T-helper 2 cell (primary cell): Measurements from ENCODE around the gene SEM1.
A peak's percentile ranks its signal among the peaks of the same experiment; 100 is the strongest.
"Not testable (repeated sequence)": the region's sequence is repeated elsewhere in the genome, so short reads cannot be mapped to it uniquely, and the experiment has no call there.

ENCODE experiments used
- DNase-seq, 5 experiments: peaks; one replicate each; pipeline versions ENCODE4 v3.0.0 to v3.0.0-alpha.2; 2012 to 2022
- total RNA-seq, 2 donors: gene quantifications; one replicate each; lab custom pipeline; 2026; lab: John Stamatoyannopoulos, UW

The SEM1 gene
- 16.2 to 21.3 reads per million in 2 donors for total RNA-seq

DNA sequence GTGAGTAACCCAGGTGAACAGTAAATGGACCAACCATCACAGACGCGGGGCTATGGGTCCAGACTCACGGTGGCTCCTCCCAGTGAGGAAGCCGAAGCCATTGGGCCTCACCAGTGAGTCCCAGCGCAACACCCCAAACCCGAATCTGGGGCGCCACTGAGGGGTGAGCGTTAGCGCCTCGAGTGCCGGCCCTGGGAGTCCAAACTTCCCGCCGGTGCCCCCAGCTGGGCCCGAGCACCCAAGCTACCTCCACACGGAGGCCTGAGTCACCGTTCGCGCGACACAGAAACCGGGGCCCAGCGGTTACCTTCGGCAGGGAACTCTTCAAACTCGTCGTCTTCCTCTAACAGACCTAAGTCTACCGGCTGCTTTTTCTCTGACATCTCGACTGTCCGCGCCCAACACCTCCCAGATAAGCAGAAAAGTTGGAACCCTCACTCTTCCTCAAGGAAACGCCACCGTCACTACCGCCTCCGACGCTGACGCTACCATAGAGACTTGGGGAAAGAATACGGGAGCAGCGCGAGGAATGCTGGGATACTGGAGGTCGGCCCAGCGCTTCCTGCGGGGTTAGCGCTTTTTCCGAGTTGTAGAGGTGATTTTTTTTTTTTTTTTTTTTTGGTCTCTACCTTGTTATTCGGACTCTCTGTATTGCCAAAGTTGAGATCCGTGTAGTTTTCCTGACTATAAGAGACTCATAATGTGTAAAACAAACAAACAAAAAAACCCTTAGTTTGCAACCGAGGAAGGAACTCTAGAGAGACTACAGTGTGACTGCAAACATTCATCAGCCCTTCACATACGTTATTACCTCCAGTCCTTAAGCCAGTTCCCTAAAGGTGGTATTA, at the start of gene SEM1:
Gene SEM1, minus strand, starts transcription at position 466 of the 848 bp plus-strand sequence. Its CDS starts 83 bp downstream, at position 383.
- DNase-seq = peak; percentile 16 to 78 (median 41)

DNA sequence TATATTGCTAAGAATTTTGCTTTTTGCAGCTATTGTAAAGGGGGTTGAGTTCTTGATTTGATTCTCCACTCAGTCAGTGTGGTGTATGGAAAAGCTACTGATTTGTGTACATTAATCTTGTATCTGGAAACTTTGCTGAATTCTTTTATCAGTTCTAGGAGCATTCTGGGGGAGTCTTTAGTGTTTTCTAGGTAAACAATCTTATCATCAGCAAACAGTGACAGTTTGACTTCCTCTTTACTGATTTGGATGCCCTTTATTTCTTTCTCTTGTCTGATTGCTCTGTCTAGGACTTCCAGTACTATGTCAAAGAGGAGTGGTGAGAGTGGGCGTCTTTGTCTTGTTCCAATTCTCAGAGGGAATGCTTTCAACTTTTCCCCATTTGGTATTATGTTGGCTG, 48.2 kb upstream of the SEM1 start:
- not testable (repeated sequence) for DNase-seq

DNA sequence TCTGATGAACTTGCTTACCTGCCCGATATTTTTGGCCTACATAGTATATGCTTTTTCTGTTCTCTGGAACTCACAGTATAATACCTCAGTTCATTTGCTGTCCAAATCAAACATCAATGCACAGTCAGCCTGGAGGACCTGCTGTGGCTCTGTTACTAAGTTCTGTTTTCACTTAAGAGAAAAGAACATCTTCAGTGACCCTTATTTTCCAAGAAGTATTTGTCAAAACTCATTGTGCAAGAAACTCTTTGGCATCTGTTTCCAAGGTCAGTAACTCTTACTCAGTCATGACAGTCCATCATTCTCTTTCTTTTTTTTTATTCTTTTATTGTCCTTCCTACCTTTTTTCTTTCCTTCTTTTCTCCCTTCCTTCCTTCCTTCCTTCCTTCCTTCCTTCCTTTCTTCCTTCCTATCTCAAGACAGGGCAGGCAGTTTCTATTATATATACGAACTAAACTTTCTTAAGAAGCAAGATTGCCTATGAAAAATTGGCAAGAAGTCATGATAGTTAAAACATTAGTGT, 37.8 kb upstream of the SEM1 start:
- DNase-seq = no peak

DNA sequence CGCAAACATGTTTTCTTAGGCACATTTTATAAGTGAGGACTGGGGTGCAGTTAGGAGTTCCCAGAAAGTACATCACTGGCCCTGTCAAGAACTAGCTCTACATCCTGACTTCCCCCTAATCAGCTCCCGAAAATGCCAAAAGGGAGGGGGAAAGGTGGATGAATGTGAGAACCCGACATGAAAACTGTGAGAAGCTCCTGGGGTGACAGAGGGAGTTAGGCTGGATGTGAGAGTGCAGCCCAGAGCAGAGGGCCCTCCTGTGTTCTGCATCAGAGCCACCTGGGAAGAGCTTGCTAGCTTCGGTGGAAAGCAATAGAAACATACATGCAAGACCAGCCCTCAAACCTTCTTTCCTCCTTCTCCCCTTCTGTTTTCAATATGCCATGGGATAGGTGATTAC, 30.5 kb upstream of the SEM1 start:
- DNase-seq = no peak

DNA sequence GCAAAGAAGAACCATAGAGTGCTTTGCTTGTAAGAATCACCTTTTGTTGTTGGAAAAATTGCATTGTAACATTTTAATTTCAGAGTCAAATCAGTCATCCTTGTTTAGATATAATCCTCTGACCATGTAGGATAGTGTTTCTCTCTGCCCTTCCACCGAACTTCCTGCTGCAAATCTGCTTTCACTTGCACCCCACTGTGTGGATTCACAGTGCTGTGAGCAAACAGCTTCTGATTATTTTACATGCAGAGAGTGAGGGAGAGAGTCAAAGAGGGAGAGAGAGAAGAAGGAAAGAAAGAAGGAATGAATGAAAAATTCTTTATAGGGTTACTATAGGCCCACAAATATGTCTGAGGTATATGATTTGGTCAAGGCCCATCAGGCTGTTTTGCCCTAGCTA, 30.0 kb upstream of the SEM1 start:
- DNase-seq = no peak

DNA sequence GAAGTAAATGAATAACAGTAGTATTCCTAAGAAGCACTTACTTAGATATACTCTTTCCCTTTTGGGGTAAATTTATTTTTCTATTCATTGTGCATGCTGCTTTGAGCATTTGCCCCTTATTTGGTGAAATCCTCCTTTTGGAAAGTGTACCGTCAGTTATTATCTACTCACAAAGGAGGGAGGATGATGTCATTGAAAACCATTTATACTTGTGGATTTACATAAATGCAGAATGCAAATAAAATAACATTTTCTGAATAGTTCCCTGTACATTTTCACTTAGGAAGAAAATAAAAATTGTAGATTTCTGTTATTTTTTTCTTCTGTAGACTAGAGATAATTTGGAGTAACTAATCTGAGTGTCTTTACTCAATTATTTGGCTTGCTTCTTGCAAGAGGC, 29.5 kb upstream of the SEM1 start:
- DNase-seq = no peak

DNA sequence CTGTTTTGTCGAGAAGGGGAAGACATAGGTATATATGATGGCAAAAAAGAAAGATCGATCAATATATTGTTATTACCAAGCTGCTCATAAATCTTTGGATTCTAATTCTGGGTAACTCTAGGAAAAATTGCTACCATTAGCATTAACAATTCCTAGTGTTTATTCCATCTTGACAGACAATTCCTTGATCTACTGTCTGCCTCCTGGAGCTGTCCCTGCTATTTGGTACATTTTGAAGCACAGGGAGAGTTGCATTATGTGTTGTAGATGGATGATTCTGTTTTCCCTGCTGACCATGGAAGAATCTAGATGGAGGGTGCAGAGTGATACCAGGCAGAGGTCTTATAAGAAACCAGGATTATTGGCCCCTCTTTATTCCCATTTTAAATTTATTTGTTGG, 29.1 kb upstream of the SEM1 start:
- DNase-seq = no peak

DNA sequence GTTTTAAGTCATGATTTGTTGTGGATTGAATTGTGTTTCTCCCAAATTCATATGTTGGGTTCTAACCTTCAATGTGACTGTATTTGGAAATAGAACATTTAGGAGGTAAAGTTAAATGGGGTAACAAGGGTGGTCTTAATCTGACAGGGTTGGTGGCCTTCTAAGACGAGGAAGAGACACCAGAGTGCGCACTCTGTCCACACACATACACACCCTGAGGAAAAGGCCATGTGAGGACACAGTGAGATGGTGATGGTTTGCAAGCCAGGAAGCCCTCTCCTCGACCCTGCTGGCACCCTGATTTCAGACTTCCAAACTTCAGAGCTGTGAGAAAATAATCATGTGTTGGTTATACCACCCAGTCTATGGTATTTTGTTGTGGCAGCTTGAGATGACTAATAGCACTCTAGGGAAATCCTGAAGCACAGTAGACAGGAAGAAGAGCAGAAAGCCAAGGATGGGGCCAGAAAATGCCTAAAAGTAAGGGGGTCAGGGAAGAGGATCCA, 28.0 kb upstream of the SEM1 start:
- DNase-seq = no peak

DNA sequence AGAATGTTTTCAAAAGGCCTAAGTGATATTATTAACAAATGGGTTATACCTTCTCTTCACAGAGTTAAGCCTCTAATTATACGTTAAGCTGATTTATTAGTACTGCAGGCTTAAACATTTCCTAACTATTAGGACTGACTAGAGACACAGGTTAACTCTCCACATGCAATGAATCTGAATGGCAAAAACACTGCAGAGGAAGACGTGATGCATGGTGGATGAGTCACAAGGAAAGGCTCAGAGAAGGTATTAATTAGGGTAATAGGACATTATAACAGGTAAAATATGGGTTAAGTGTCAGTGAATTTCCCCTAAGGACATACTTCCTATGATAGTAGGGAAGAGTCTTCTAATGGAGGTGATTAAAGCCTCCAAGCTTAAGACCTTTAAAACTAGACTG, 24.7 kb upstream of the SEM1 start:
- DNase-seq = no peak

DNA sequence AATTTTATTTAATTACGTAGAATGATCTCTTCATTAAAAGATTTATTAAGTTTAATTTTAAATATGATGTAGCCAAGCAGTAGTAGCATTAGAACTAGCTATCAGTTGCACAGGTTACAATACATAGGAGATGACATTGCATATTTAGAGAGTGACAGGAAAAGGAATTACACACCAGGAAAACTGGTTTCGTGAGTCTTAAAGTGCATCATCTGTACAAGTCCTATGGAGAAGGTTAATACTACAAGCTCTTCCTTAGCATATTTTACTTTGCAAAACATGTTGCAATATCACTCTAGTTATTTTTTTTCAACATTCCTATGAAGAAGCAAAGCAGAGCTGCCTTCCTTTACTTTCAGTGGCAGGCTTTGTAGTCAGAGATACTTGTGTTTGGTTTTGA, 20.2 kb upstream of the SEM1 start:
- DNase-seq = no peak

DNA sequence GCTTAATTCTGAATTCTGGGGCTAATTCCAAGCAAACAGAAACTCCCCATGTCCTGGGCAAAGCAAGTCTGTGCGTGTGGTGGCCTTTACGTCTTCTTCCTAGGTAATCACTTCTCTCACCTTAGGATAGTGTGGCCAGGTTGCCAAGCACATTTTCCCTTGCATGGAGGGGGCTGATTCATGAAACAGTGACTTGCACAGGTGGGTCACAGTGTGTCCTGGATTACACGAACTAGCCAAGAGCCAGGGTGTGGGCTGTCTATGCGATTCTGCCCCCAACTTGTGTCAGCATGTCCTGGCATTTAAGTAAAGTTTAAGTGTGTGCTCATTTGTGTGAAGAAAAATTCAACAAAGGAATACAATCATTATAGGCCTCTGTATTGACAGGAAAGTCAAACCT, 18.5 kb upstream of the SEM1 start:
- no peak for DNase-seq

DNA sequence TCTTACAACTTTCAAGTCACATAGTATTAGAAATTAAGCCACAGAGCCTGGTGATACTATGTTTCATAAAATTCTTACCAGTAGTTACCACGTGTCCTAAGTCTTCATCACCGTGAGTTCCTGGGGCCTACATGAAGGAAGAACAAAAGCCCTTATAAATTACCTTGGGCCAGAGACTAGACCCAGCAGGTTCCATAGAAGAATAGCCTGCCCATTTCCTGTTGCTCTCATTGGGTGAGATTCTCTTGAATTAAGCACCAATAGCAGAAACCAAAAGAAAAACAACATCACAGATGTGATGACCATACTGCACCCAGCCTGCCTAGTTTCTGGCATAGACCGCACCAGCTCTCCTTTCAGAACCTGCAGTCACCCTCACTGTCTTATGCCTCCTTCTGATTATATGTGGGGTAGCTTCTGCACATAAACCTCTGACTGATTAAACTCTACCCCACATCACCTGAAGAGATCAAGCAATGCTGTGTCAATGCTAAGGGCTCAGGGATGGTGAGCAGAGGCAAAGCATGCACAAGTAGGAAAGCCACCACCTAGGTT, 18.0 kb upstream of the SEM1 start:
- DNase-seq = no peak

DNA sequence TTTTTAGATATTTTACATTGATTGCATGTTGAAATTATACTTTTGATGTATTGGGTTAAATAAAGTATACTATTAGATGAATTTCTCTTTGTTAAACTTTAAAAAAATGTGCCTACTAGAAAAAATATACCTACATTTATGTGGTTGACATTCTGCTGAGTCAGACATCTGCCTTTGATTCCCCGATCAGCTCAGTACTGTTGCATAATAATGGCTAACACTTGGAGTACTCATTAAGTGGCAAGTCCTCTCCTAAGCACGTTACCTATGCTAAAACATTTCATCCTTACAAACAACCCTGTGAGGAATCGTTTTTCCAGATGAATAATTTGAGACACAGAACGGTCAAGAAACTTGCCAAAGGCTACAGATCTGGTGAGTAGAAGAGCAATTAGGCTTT, 14.0 kb upstream of the SEM1 start:
- no peak for DNase-seq

DNA sequence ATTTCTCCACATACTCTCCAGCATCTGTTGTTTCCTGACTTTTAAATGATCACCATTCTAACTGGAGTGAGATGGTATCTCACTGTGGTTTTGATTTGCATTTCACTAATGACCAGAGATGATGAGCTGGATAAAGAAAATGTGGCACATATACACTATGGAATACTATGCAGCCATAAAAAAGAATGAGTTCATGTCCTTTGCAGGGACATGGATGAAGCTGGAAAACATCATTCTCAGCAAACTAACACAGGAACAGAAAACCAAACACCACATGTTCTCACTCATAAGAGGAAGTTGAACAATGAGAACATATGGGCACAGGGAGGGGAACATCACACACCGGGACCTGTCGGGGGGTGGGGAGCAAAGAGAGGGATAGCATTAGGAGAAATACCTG, 13.3 kb upstream of the SEM1 start:
- DNase-seq = not testable (repeated sequence)

DNA sequence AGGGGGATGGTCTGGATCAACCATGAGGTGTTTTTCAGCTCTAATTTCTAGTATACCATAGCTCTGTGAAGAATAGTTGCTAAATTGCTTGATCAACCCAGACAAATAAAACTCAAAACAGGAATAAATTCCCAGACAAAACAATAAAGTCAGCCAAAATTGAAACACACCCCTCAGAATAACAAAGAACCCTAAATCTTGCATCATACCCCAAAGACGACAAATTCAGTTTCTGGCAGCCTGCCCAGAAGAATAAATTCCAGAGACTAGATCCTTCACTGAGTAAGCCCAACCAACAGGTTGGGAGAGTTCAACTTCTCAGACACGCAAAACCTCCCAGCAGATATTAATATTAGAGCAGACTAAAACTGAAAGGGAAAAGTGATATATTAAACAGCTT, 11.2 kb upstream of the SEM1 start:
- no peak for DNase-seq

DNA sequence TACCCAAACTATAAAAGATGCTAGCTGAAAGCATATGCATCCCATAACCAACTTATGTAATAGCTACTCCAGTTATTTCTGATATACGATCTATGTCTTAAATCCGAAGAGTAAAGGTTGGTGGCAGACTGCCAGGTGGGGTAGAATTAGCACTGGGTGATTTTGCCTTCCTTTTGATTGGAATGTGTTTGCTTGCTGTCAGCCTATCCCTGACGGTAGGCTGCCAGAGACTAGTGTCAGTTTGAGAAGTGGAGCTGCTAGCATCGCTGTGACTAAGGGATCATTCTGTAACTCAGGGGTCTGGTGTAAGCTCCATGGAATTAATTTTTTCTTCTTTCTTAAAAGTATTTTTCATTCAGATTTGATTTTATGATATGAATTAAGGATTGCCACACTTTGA, 9.5 kb upstream of the SEM1 start:
- DNase-seq = no peak

DNA sequence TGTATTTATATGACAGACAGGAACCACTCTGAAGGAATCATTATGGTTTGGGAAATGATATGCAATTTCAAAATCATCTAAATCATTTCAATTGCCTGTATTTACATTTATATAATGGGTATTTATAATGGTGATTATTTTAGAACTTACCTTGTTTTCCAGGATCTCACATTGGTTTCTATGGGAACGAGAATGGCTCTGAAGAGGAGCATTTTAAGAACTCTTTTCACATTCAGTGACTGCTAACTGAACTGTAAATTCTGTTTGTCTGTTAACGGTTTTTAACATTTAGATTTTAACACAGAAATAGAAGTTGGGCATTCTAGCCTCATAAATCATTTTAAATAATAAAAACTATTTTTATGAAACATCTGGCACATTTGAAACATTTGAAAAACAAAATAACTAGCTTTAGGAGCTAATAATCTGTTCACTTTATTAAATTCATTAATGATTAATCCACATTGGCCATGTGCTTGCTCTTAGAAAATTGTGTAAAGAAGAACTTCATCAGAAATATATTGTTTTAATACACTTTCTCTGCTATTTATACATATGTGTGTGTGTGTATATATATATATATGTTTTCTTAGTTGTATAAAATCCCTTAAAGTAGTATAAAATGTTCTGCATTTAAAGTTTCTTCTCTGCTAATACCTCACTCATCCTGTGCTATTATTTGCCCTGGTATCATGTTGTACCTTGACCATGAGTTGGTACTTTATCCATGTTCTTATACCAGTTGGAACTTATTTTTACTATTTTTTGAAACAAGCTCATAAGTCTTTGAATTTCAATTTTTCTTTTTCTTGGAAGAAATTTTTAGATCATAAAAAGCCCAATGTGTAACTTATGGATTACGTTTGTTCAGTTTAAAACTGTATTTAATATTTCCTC, 8.7 kb upstream of the SEM1 start:
- DNase-seq = no peak

DNA sequence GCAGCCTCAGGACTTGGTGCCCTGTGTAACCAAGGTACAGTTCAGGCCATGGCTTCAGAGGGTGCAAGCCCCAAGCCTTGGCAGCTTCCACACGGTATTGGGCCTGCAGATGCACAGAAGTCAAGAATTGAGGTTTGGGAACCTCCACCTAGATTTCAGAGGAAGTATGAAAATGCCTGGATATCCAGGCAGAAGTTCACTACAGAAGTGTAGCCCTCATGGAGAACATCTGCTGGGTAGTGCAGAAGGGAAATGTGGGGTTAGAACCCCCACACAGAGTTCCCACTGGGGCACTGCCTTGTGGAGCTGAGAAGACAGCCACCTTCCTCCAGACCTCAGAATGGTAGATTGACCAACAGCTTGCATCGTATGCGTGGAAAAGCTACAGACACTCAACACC, 3.4 kb upstream of the SEM1 start:
- DNase-seq = no peak

DNA sequence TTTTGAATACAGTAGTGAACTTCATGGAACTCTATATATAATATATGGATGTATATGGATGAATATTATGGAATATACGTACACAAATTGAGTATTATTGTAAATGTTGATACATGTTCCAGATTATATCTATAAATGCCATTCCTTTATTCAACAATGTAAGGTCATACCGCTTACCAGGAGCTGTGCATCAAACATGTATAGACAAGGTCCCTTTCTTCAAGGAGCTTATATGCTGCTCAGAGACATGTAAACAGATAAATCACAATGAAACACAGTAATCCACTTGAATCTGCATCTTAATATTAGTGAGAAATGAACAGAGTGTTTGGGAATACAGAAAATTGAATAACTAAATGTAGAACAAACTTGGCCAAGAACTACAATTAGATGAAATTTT, 898 bp upstream of the SEM1 start:
- DNase-seq = no peak

DNA sequence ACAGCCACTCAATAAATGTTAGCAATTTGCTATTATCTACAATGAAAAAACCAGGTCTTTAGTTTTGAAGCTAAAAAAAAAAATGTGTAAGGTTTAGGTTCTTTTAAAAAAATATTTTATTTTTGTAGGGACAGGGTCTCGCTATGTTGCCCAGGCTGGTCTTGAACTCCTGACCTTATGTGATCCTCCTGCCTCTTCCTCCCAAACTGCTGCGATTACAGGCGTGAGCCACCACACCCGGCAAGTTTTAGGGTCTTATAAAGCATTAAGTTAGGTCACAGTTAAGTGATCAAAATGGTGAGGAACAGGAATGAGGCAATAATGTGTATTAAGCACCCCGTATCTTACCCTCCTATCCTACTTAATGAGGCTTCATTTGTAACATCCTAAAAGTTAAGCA, 774 bp downstream of the SEM1 start:
- no peak for DNase-seq

DNA sequence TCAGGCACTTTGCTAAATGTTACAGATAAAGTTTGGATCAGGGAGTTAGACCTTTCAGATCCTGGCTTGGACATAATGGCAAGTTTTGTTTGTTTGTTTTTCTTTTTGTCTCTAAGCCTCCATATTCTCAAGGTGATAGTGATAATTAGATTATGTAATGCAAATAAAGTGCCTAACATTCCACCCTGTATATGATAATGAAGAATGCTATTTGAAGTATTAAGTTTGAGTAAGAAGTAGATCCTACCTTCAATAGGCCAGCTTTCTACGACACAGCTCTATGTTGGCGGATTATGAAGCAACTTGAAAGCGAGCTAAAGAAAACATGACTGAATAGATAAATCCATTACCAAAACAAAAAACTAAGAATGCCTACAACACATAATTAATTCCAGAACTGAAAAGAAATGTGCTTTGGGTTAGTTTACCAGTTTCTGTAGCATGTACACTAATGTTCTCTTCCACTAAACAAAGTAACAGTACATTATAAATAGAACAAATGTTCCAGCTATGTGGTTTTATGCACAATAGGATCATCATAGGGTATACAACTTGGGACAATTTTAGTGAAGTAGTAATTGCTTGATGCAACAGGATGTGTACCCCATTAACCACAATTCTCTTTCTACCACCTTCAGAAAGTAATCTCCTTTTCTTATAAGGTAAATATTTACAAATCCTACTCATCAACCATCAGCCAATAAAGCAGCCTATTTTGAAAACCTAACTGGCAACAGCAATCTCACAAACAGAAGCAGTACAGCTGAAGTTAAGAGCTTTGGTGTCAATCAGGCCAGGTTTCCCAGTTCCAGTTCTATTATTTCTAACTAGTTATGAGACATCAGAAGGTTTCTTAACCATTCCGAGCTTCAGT, 1.5 kb downstream of the SEM1 start:
- no peak for DNase-seq

DNA sequence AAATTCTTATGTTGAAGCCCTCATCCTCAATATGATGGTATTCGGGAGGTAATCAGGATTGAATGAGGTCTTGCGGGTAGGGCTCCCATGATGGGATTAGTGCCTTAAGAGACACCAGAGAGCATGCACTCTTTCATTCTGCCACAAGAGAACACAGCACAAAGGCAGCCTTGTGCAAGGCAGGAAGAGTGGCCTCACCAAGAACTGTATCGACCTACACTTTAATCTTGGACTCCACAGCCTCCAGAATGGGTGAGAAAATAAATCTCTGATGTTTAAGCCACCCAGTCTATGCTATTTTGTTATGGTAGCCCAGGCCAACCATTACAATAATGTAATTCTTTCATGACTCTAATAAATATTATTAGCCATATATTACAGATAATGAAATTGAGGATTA, 8.4 kb downstream of the SEM1 start:
- DNase-seq = no peak
